DMS 273 (cell line): ENCODE results near the gene GGTLC1.
A peak's percentile ranks its signal among the peaks of the same experiment; 100 is the strongest.

ENCODE experiments used
- DNase-seq: peaks from one replicate; lab custom pipeline; 2025; ENCODE audit not compliant: unreplicated experiment; lab: John Stamatoyannopoulos, UW

The GGTLC1 gene

GRCh38 chr20:23988561-23988960 is at the start of gene GGTLC1:
GGTLC1 (minus strand) TSS chr20:23988779; CDS start chr20:23986611, 2,168 bp downstream.
- DNase-seq, result no peak

- peak; percentile 67 for DNase-seq
Observed at GRCh38 chr20:24034820-24035219, 46.2 kb upstream of the GGTLC1 start.

GRCh38 chr20:24033565-24033964 is 45.0 kb upstream of the GGTLC1 start:
- DNase-seq, result no peak

- DNase-seq, result no peak
Observed at GRCh38 chr20:24033151-24033550, 44.6 kb upstream of the GGTLC1 start.

GRCh38 chr20:24032400-24032898 is 43.9 kb upstream of the GGTLC1 start:
- no peak for DNase-seq

- no peak for DNase-seq
Observed at GRCh38 chr20:24027229-24027628, 38.6 kb upstream of the GGTLC1 start.

- DNase-seq, result no peak
Observed at GRCh38 chr20:24022621-24023180, 34.1 kb upstream of the GGTLC1 start.

GRCh38 chr20:24018796-24019195 is 30.2 kb upstream of the GGTLC1 start:
- no peak for DNase-seq

- DNase-seq, result no peak
Observed at GRCh38 chr20:24017458-24017755, 28.8 kb upstream of the GGTLC1 start.

GRCh38 chr20:24016607-24017457 is 28.3 kb upstream of the GGTLC1 start:
- no peak for DNase-seq

GRCh38 chr20:24013953-24014352 is 25.4 kb upstream of the GGTLC1 start:
- no peak for DNase-seq

GRCh38 chr20:24011282-24011681 is 22.7 kb upstream of the GGTLC1 start:
- no peak for DNase-seq

GRCh38 chr20:24007758-24008157 is 19.2 kb upstream of the GGTLC1 start:
- DNase-seq, result no peak

- DNase-seq, result no peak
Observed at GRCh38 chr20:24007073-24007595, 18.6 kb upstream of the GGTLC1 start.

GRCh38 chr20:24006626-24007025 is 18.0 kb upstream of the GGTLC1 start:
- no peak for DNase-seq

GRCh38 chr20:24004471-24004870 is 15.9 kb upstream of the GGTLC1 start:
- no peak for DNase-seq

- no peak for DNase-seq
Observed at GRCh38 chr20:24002896-24003295, 14.3 kb upstream of the GGTLC1 start.

GRCh38 chr20:24001712-24002405 is 13.3 kb upstream of the GGTLC1 start:
- no peak for DNase-seq

- DNase-seq, result no peak
Observed at GRCh38 chr20:23998844-23999243, 10.3 kb upstream of the GGTLC1 start.

GRCh38 chr20:23998392-23998791 is 9.8 kb upstream of the GGTLC1 start:
- no peak for DNase-seq

GRCh38 chr20:23995905-23996666 is 7.5 kb upstream of the GGTLC1 start:
- DNase-seq, result peak; percentile 70
